ENCODE results near the gene DDX41.

The DDX41 gene

GRCh38 chr5:177462021-177462670, 54.6 kb downstream of the DDX41 start:
- Histone ChIP-seq H3K27ac (ENCODE audit: low read depth, low read length, severe bottlenecking) (no peak overlapping the region), H3K9me3 (ENCODE audit: control insufficient read depth, low read length) (no peaks in the 10 kb centered on the region), H3K4me1 (ENCODE audit: control insufficient read depth, insufficient read depth, low read length, poor library complexity, severe bottlenecking) (no peaks in the 10 kb centered on the region), H3K4me3 (ENCODE audit: extremely low read depth, insufficient read depth, low read length, poor library complexity, severe bottlenecking) (no peak overlapping the region), H3K36me3 (ENCODE audit: control insufficient read depth, insufficient read depth, low read length) (peaks cover 89% of the 10 kb centered on the region)
- 94 to 97% methylated on average over 23 to 24 of the region's 27 CpGs for WGBS, 2 experiments (ENCODE audit: insufficient coverage in 2 of 2)

Measured in mesodermal cell (in vitro differentiated cells).